Fibroblast of lung (primary cell): Measurements from ENCODE around the gene ADAM21. TPM values are rescaled to one million over a fixed set of nuclear protein-coding genes. Genes with fewer than 3 reads are reported as not detected.
"Not testable (repeated sequence)": the region's sequence is repeated elsewhere in the genome, so short reads cannot be mapped to it uniquely, and the experiment has no call there.

Source experiments
- DNase-seq, 2 donors: peaks; one replicate each; pipeline versions ENCODE4 v3.0.0 to v3.0.0-alpha.2; 2010; ENCODE audit warnings: low read depth in 2 of 2
- H2AFZ ChIP-seq: 2 replicates; pipeline ENCODE4 v1.5.1; 2012; ENCODE audit warnings: low read length, control low read depth, inconsistent platforms
- H3K27ac ChIP-seq: 2 replicates; pipeline ENCODE4 v1.5.1; 2011; ENCODE audit warnings: low read length, control low read depth; ENCODE audit not compliant: insufficient read depth
- H3K27me3 ChIP-seq: 2 replicates; pipeline ENCODE4 v1.5.1; 2011; ENCODE audit warnings: mild to moderate bottlenecking, low read length; ENCODE audit not compliant: control insufficient read depth, insufficient read depth
- H3K36me3 ChIP-seq: 2 replicates; pipeline ENCODE4 v1.5.1; 2011; ENCODE audit warnings: low read length; ENCODE audit not compliant: control insufficient read depth, insufficient read depth
- H3K4me1 ChIP-seq: 2 replicates; pipeline ENCODE4 v1.5.1; 2011; ENCODE audit warnings: low read length; ENCODE audit not compliant: control insufficient read depth, insufficient read depth; ENCODE audit errors: extremely low read depth
- H3K4me2 ChIP-seq: 2 replicates; pipeline ENCODE4 v1.5.1; 2011; ENCODE audit warnings: low read length, control low read depth; ENCODE audit not compliant: insufficient read depth; ENCODE audit errors: extremely low read depth
- H3K4me3 ChIP-seq, 4 experiments: fragments of 200-600 bp in 1 of 4; sonication (generic) in 1 of 4; replicated peaks in 1 of 4; 2 replicates each; pipeline ENCODE4 v1.5.1; 2011 to 2016; ENCODE audit warnings: low read length in 4 of 4, low read depth in 3 of 4, mild to moderate bottlenecking in 3 of 4, control low read depth in 2 of 4, inconsistent platforms in 1 of 4, mixed read lengths in 1 of 4; ENCODE audit not compliant: insufficient read depth in 1 of 4; ENCODE audit errors: control extremely low read depth in 1 of 4
- H3K79me2 ChIP-seq: 2 replicates; pipeline ENCODE4 v1.5.1; 2012; ENCODE audit warnings: mild to moderate bottlenecking, low read length, inconsistent platforms; ENCODE audit not compliant: control insufficient read depth, insufficient read depth
- H3K9ac ChIP-seq: 2 replicates; pipeline ENCODE4 v1.5.1; 2011; ENCODE audit warnings: mild to moderate bottlenecking, low read length, control low read depth; ENCODE audit not compliant: insufficient read depth
- H3K9me3 ChIP-seq: 2 replicates; pipeline ENCODE4 v1.5.1; 2012; ENCODE audit warnings: low read depth, low read length; ENCODE audit not compliant: control insufficient read depth, insufficient read depth
- H4K20me1 ChIP-seq: 2 replicates; pipeline ENCODE4 v1.5.1; 2011; ENCODE audit warnings: low read length; ENCODE audit not compliant: control insufficient read depth, insufficient read depth; ENCODE audit errors: extremely low read depth
- CTCF ChIP-seq, 2 donors: IDR thresholded peaks in 1 of 2; conservative IDR thresholded peaks in 1 of 2; 1 replicate in 1 of 2; 2 replicates in 1 of 2; pipeline ENCODE4 v1.5.1; 2011 to 2012; ENCODE audit warnings: low read length in 2 of 2, control low read depth in 1 of 2, inconsistent platforms in 1 of 2, low read depth in 1 of 2, mild to moderate bottlenecking in 1 of 2
- EZH2 ChIP-seq: IDR thresholded peaks from 2 replicates; pipeline ENCODE4 v1.5.1; 2012; ENCODE audit warnings: low read length, control low read depth, mild to moderate bottlenecking; ENCODE audit errors: missing control alignments
- polyA plus RNA-seq, 2 donors: library from polyadenylated mRNA; depleted of rRNA in 1 of 2; stranded (reverse) in 1 of 2; unstranded in 1 of 2; fragments of >200 nt; gene quantifications; 2 replicates each; pipeline ENCODE4 v1.2.1, GENCODE V29; 2011 to 2012; ENCODE audit warnings: missing spikeins in 1 of 2
- total RNA-seq: library from RNA; depleted of rRNA; stranded (reverse); fragments of >200 nt; gene quantifications from 2 replicates; pipeline ENCODE4 v1.2.1, GENCODE V29; 2014

Gene ADAM21
- total and polyA plus RNA-seq, 2 donors (not counting 1 experiment from before 2014, with no cell fraction given) = 0.66 to 0.79 TPM

DNA sequence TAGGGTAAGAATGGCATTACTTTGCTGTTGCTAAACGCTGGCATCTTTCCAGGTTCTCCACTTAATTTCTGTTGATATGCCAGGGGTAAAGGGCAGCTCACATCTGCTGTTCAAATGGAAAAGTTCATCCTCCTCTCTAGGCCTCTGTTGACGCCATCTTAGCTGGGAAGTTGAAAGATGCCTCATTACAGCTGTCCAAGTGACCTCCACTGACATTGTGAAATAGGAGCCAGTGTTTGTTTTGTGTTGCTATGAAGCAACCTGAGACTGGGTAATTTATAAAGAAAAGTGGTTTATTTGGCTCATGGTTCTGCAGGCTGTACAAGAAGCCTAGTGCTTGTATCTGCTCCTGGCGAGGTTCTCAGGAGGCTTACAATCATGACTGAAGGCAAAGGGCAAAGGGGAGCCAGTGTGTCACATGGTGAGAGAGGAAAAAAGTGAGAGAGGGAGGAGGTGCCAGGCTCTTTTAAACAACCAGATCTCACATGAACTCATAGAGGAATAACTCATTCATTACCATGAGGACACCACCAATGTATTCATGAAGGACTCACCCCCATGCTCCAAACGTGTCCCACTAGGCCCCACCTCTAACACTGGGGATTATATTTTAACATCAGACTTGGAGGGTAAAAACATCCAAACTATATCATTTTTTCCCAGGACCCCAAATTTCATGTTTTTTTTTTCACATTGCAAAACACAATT is 3.2 kb upstream of the ADAM21 start:
- no peaks in the 10 kb centered on the region for H4K20me1 ChIP-seq
- H3K27ac ChIP-seq = no peak overlapping the region

GRCh38 chr14:70454731-70455130 is 2.8 kb downstream of the ADAM21 start:
- Histone ChIP-seq H3K27ac (no peak overlapping the region), H3K4me3 (no peak overlapping the region), H3K27me3 (no peaks in the 10 kb centered on the region), H3K4me2 (no peak overlapping the region), H4K20me1 (no peaks in the 10 kb centered on the region), H3K4me1 (no peaks in the 10 kb centered on the region), H3K79me2 (no peaks in the 10 kb centered on the region), H3K36me3 (no peaks in the 10 kb centered on the region), H3K9ac (no peak overlapping the region), H3K9me3 (no peaks in the 10 kb centered on the region), H2AFZ (no peak overlapping the region)
- no peak for DNase-seq
- TF ChIP-seq EZH2 (no peak), CTCF (conservative IDR thresholded peaks at IDR 0.05 in 1 of 2, IDR thresholded peaks at IDR 0.05 in 1 of 2; ENCODE audit: low read depth in 1 of 2, low read length in 2 of 2) (no peak)

More for the DNA sequence above, 3.2 kb upstream of the ADAM21 start:
- H3K4me2 ChIP-seq = no peak overlapping the region
- no peaks in the 10 kb centered on the region for H3K9me3 ChIP-seq
- H3K27me3 ChIP-seq = no peaks in the 10 kb centered on the region
- peak in 1 of 2 donors; percentile 73 for DNase-seq
- H3K79me2 ChIP-seq = no peaks in the 10 kb centered on the region
- no peaks in the 10 kb centered on the region for H3K4me1 ChIP-seq
- no peak overlapping the region for H2AFZ ChIP-seq
- H3K9ac ChIP-seq = no peak overlapping the region
- TF ChIP-seq EZH2 = no peak
- TF ChIP-seq CTCF (conservative IDR thresholded peaks at IDR 0.05 in 1 of 2, IDR thresholded peaks at IDR 0.05 in 1 of 2; ENCODE audit: low read depth in 1 of 2, low read length in 2 of 2) = no peak
- H3K36me3 ChIP-seq = no peaks in the 10 kb centered on the region
- no peak overlapping the region for H3K4me3 ChIP-seq

GRCh38 chr14:70468731-70469130 is 16.8 kb downstream of the ADAM21 start:
- no peaks in the 10 kb centered on the region for H3K4me1 ChIP-seq
- no peak overlapping the region for H2AFZ ChIP-seq
- H3K27me3 ChIP-seq = no peaks in the 10 kb centered on the region
- no peak overlapping the region for H3K4me3 ChIP-seq
- H3K36me3 ChIP-seq = no peaks in the 10 kb centered on the region
- no peaks in the 10 kb centered on the region for H4K20me1 ChIP-seq
- H3K4me2 ChIP-seq = no peak overlapping the region
- H3K79me2 ChIP-seq = no peaks in the 10 kb centered on the region
- no peak overlapping the region for H3K9ac ChIP-seq
- no peak for TF ChIP-seq CTCF (conservative IDR thresholded peaks at IDR 0.05 in 1 of 2, IDR thresholded peaks at IDR 0.05 in 1 of 2; ENCODE audit: low read depth in 1 of 2, low read length in 2 of 2)
- no peak for TF ChIP-seq EZH2
- H3K27ac ChIP-seq = no peak overlapping the region
- no peaks in the 10 kb centered on the region for H3K9me3 ChIP-seq
- no peak for DNase-seq

GRCh38 chr14:70470863-70471563 is 19.0 kb downstream of the ADAM21 start:
- not testable (repeated sequence) for H3K27me3 ChIP-seq, H3K4me1 ChIP-seq, DNase-seq, H4K20me1 ChIP-seq, H3K4me3 ChIP-seq, H3K36me3 ChIP-seq, H3K9ac ChIP-seq, H3K27ac ChIP-seq, H2AFZ ChIP-seq, H3K4me2 ChIP-seq, H3K9me3 ChIP-seq, H3K79me2 ChIP-seq
